NOMO-1 treated with dmso at 0.1 percent for 144 hours (cell line): ENCODE measurements around the gene RIN2.
"Not testable (repeated sequence)": the region's sequence is repeated elsewhere in the genome, so short reads cannot be mapped to it uniquely, and the experiment has no call there.

ENCODE experiments used
- DNase-seq: peaks from one replicate; lab custom pipeline; 2025; ENCODE audit not compliant: unreplicated experiment; lab: John Stamatoyannopoulos, UW

Gene RIN2

GRCh38 chr20:19785173-19785982 is 27.3 kb downstream of the RIN2 start:
- no peak for DNase-seq

- no peak for DNase-seq
Measured at GRCh38 chr20:19785983-19786285, 27.9 kb downstream of the RIN2 start.

- no peak for DNase-seq
Measured at GRCh38 chr20:19786311-19786710, 28.3 kb downstream of the RIN2 start.

GRCh38 chr20:19787366-19787765 is 29.3 kb downstream of the RIN2 start:
- DNase-seq = no peak

- no peak for DNase-seq
Measured at GRCh38 chr20:19789009-19789408, 31.0 kb downstream of the RIN2 start.

- no peak for DNase-seq
Measured at GRCh38 chr20:19789446-19789845, 31.4 kb downstream of the RIN2 start.

GRCh38 chr20:19791887-19792286 is 33.8 kb downstream of the RIN2 start:
- DNase-seq = no peak

GRCh38 chr20:19793716-19794115 is 35.7 kb downstream of the RIN2 start:
- no peak for DNase-seq

- no peak for DNase-seq
Measured at GRCh38 chr20:19794941-19795340, 36.9 kb downstream of the RIN2 start.

GRCh38 chr20:19799325-19799724 is 41.3 kb downstream of the RIN2 start:
- DNase-seq = no peak

- no peak for DNase-seq
Measured at GRCh38 chr20:19802099-19802491, 44.0 kb downstream of the RIN2 start.

- no peak for DNase-seq
Measured at GRCh38 chr20:19802492-19803158, 44.6 kb downstream of the RIN2 start.

- DNase-seq = not testable (repeated sequence)
Measured at GRCh38 chr20:19806276-19806675, 48.2 kb downstream of the RIN2 start.

GRCh38 chr20:19806806-19807190 is 48.7 kb downstream of the RIN2 start:
- no peak for DNase-seq

- no peak for DNase-seq
Measured at GRCh38 chr20:19807191-19807945, 49.3 kb downstream of the RIN2 start.
